ENCODE measurements around the gene MBD5.

GRCh38 chr2:148302526-148302925 is 281.6 kb downstream of the MBD5 start:
- TF ChIP-seq POLR2A (IDR thresholded peaks at IDR 0.05) (no peak), CTCF (IDR thresholded peaks at IDR 0.05) (no peak)
